ENCODE data around the gene LTBP1.

- TF ChIP-seq CTCF (IDR thresholded peaks at IDR 0.05) (no peak), POLR2A (IDR thresholded peaks at IDR 0.05) (no peak), POLR2AphosphoS5 (IDR thresholded peaks at IDR 0.05) (no peak)
Observed at GRCh38 chr2:33022395-33022985, 75.7 kb downstream of the LTBP1 start.
